ENCODE measurements around the gene TEF. TPM values are rescaled to one million over a fixed set of nuclear protein-coding genes. Genes with fewer than 3 reads are reported as not detected.

The TEF gene
- polyA plus RNA-seq, 1 donor (not counting 4 experiments of a cell fraction or from before 2014, with no cell fraction given): 12.4 TPM

GRCh38 chr22:41358927-41359326 is 22.8 kb upstream of the TEF start:
- H3K36me3 ChIP-seq (ENCODE audit: control insufficient read depth in 2 of 2, extremely low read depth in 1 of 2, insufficient read depth in 2 of 2, low read length in 2 of 2): peaks cover 15 to 22% of the 10 kb centered on the region in 2 experiments
- no peaks in the 10 kb centered on the region for H3K9me1 ChIP-seq (ENCODE audit: control insufficient read depth, extremely low read depth, insufficient read depth, low read length)
- H3K9me3 ChIP-seq (ENCODE audit: control insufficient read depth, low read depth, low read length): no peaks in the 10 kb centered on the region
- no peaks in the 10 kb centered on the region for H3K4me1 ChIP-seq (ENCODE audit: control insufficient read depth, extremely low read depth, insufficient read depth, low read length)
- dilution Hi-C loops (cut with MboI; ENCODE audit: extremely low pct_ligation_motif_present, low sequenced_read_pairs): no loop called here
- H3K4me3 ChIP-seq (ENCODE audit: control insufficient read depth in 2 of 3, extremely low read depth in 1 of 3, insufficient read depth in 2 of 3, low read depth in 1 of 3, low read length in 3 of 3): no peak overlapping the region
- no peak for FAIRE-seq
- no peak overlapping the region for H2AFZ ChIP-seq (ENCODE audit: control insufficient read depth, low read length)
- no peaks in the 10 kb centered on the region for H4K20me1 ChIP-seq (ENCODE audit: control insufficient read depth, extremely low read depth, insufficient read depth, low read length)
- no peaks in the 10 kb centered on the region for H3K27me3 ChIP-seq (ENCODE audit: control insufficient read depth, extremely low read depth, insufficient read depth, low read length)
- no peak overlapping the region for H3K4me2 ChIP-seq (ENCODE audit: control insufficient read depth, extremely low read depth, insufficient read depth, low read depth, low read length)
- no peak overlapping the region for H3K27ac ChIP-seq (ENCODE audit: control insufficient read depth, insufficient read depth, low read length)
- TF ChIP-seq EZH2 (IDR thresholded peaks at IDR 0.05; ENCODE audit: low read length): no peak
- TF ChIP-seq CTCF (optimal IDR thresholded peaks at IDR 0.05 in 1 of 3, IDR thresholded peaks at IDR 0.05 in 1 of 3, conservative IDR thresholded peaks at IDR 0.05 in 1 of 3; ENCODE audit: extremely low read depth in 1 of 3, insufficient read depth in 2 of 3, low read length in 3 of 3): no peak
- no peaks in the 10 kb centered on the region for H3K79me2 ChIP-seq (ENCODE audit: control insufficient read depth, insufficient read depth, low read length)
- H3K9ac ChIP-seq (ENCODE audit: control insufficient read depth, extremely low read depth, insufficient read depth, low read length): no peak overlapping the region
- DNase-seq (ENCODE audit: low read depth, low spot score): no peak

GRCh38 chr22:41359376-41359775 is 22.4 kb upstream of the TEF start:
- DNase-seq (ENCODE audit: low read depth, low spot score): no peak

More at GRCh38 chr22:41359376-41359775, 22.4 kb upstream of the TEF start:
- H3K4me3 ChIP-seq (ENCODE audit: control insufficient read depth in 2 of 3, extremely low read depth in 1 of 3, insufficient read depth in 2 of 3, low read depth in 1 of 3, low read length in 3 of 3): no peak overlapping the region
- H3K27me3 ChIP-seq (ENCODE audit: control insufficient read depth, extremely low read depth, insufficient read depth, low read length): no peaks in the 10 kb centered on the region
- H3K9ac ChIP-seq (ENCODE audit: control insufficient read depth, extremely low read depth, insufficient read depth, low read length): no peak overlapping the region
- peaks cover 13 to 21% of the 10 kb centered on the region in 2 experiments for H3K36me3 ChIP-seq (ENCODE audit: control insufficient read depth in 2 of 2, extremely low read depth in 1 of 2, insufficient read depth in 2 of 2, low read length in 2 of 2)
- no peak overlapping the region for H3K27ac ChIP-seq (ENCODE audit: control insufficient read depth, insufficient read depth, low read length)
- H3K9me1 ChIP-seq (ENCODE audit: control insufficient read depth, extremely low read depth, insufficient read depth, low read length): no peaks in the 10 kb centered on the region
- FAIRE-seq: no peak
- H3K4me2 ChIP-seq (ENCODE audit: control insufficient read depth, extremely low read depth, insufficient read depth, low read depth, low read length): no peak overlapping the region
- no peak overlapping the region for H2AFZ ChIP-seq (ENCODE audit: control insufficient read depth, low read length)
- H3K79me2 ChIP-seq (ENCODE audit: control insufficient read depth, insufficient read depth, low read length): no peaks in the 10 kb centered on the region
- H3K9me3 ChIP-seq (ENCODE audit: control insufficient read depth, low read depth, low read length): no peaks in the 10 kb centered on the region
- H4K20me1 ChIP-seq (ENCODE audit: control insufficient read depth, extremely low read depth, insufficient read depth, low read length): no peaks in the 10 kb centered on the region
- TF ChIP-seq EZH2 (IDR thresholded peaks at IDR 0.05; ENCODE audit: low read length) (no peak), CTCF (optimal IDR thresholded peaks at IDR 0.05 in 1 of 3, IDR thresholded peaks at IDR 0.05 in 1 of 3, conservative IDR thresholded peaks at IDR 0.05 in 1 of 3; ENCODE audit: extremely low read depth in 1 of 3, insufficient read depth in 2 of 3, low read length in 3 of 3) (no peak)
- H3K4me1 ChIP-seq (ENCODE audit: control insufficient read depth, extremely low read depth, insufficient read depth, low read length): no peaks in the 10 kb centered on the region
- dilution Hi-C loops (cut with MboI; ENCODE audit: extremely low pct_ligation_motif_present, low sequenced_read_pairs): no loop called here
